ENCODE results near the gene MAGEB16. TPM values are rescaled to one million over a fixed set of nuclear protein-coding genes. Genes with fewer than 3 reads are reported as not detected.

Gene MAGEB16
- total RNA-seq, 1 donor from 2014 or later = not detected

DNA sequence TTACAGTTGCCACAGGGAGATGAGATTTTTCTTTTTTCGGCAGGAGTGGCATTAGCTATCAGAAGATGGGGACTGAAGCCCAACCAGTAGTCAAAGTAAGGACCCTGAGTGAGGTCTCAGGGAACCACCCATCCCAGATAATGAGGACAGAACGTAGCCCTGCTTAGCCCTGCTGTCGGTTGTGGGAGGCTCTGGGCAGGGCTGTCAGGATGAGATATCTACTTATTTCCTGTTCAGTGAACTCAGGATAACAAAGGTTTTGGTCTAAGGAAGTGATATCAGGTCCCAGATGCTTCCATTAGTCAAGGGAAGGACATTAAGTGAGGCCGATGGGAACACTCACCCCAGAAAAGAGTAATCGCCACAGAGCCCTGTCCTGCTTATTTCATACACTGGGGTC, 2.3 kb downstream of the MAGEB16 start:
- TF ChIP-seq, protein P1, sequence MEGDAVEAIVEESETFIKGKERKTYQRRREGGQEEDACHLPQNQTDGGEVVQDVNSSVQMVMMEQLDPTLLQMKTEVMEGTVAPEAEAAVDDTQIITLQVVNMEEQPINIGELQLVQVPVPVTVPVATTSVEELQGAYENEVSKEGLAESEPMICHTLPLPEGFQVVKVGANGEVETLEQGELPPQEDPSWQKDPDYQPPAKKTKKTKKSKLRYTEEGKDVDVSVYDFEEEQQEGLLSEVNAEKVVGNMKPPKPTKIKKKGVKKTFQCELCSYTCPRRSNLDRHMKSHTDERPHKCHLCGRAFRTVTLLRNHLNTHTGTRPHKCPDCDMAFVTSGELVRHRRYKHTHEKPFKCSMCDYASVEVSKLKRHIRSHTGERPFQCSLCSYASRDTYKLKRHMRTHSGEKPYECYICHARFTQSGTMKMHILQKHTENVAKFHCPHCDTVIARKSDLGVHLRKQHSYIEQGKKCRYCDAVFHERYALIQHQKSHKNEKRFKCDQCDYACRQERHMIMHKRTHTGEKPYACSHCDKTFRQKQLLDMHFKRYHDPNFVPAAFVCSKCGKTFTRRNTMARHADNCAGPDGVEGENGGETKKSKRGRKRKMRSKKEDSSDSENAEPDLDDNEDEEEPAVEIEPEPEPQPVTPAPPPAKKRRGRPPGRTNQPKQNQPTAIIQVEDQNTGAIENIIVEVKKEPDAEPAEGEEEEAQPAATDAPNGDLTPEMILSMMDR (conservative IDR thresholded peaks at IDR 0.05) = no peak
- Mint-ChIP-seq H3K27ac (ENCODE audit: unreplicated experiment) (no peak overlapping the region), H3K27me3 (ENCODE audit: low read depth) (no peaks in the 10 kb centered on the region), H3K4me1 (no peaks in the 10 kb centered on the region), H3K4me3 (no peak overlapping the region), H3K9me3 (peaks cover 8% of the 10 kb centered on the region), H3K36me3 (ENCODE audit: low read depth) (no peaks in the 10 kb centered on the region)
- no peak for DNase-seq (ENCODE audit: low read depth, low spot score)

DNA sequence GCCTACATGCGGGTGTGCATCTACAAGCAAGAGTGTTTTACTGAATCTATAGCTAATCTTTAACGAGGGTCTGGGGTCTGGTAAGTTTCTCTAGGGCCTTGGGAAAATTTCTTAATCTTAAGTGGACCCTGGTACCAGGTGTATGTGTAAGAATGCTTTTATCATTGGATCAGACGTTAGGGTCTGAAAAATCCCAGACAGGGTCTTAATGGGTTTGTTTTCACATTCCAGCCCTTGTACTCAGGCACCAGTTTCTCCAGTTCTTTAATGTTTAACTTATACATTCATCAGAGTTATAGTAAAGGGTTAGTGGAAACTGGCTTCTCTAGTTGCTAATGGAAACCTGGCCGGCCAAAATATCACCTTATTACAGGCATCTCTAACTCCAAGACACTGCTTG, 11.6 kb downstream of the MAGEB16 start:
- Mint-ChIP-seq H3K9me3 (no peaks in the 10 kb centered on the region), H3K36me3 (ENCODE audit: low read depth) (no peaks in the 10 kb centered on the region), H3K4me1 (no peaks in the 10 kb centered on the region), H3K27ac (ENCODE audit: unreplicated experiment) (no peak overlapping the region), H3K27me3 (ENCODE audit: low read depth) (no peaks in the 10 kb centered on the region), H3K4me3 (no peak overlapping the region)
- TF ChIP-seq, protein P1 (conservative IDR thresholded peaks at IDR 0.05) = no peak
- DNase-seq (ENCODE audit: low read depth, low spot score) = no peak

DNA sequence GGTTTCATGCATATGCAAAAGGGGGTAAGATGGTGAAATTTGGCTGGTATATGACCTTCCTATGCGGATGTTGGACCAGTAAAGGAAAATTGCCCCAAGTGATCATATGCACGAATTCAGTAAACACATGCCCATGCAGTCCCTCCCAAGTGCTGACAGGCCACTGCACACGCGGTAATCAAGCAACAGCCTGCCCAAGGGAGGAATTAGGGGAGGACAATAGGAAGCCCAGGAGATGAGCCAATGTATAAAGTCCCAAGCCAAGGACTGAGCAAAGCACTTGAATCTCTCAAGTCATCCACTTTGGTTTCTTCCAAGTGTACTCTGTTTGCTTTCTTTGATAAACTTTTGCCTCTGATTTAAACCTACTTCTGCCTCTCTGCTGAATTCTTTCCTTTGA, 21.1 kb downstream of the MAGEB16 start:
- H3K9me3 Mint-ChIP-seq = peaks cover 13% of the 10 kb centered on the region
- DNase-seq (ENCODE audit: low read depth, low spot score) = no peak

DNA sequence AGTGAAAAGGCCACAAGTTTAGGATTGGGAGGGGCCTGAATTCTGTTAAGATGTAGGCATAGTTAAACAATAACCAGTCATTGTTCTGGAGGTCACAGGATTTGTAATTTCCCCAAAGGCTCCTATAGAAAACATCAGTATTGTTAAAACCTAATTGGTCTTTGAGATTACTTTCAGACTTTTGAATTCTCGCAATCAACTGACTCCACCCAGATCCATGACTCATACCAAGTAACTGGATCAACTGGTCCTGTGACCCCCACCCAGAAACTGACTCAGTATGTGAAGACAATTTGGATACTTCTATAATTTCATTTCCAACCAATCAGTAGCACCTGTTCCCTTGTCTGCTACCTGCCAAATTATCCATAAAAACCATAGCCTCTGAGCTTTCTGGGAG, 28.4 kb downstream of the MAGEB16 start:
- no peak for DNase-seq (ENCODE audit: low read depth, low spot score)
- Mint-ChIP-seq H3K27me3 (ENCODE audit: low read depth) (no peaks in the 10 kb centered on the region), H3K27ac (ENCODE audit: unreplicated experiment) (no peak overlapping the region), H3K9me3 (peaks cover 20% of the 10 kb centered on the region), H3K4me1 (no peaks in the 10 kb centered on the region), H3K36me3 (ENCODE audit: low read depth) (peaks cover 2% of the 10 kb centered on the region), H3K4me3 (no peak overlapping the region)
- TF ChIP-seq, protein P1 (conservative IDR thresholded peaks at IDR 0.05) = no peak

More for the DNA sequence above, 21.1 kb downstream of the MAGEB16 start:
- Mint-ChIP-seq H3K4me1 (no peaks in the 10 kb centered on the region), H3K4me3 (no peak overlapping the region), H3K36me3 (ENCODE audit: low read depth) (peaks cover 2% of the 10 kb centered on the region), H3K27me3 (ENCODE audit: low read depth) (no peaks in the 10 kb centered on the region), H3K27ac (ENCODE audit: unreplicated experiment) (no peak overlapping the region)
- TF ChIP-seq, protein P1 (conservative IDR thresholded peaks at IDR 0.05) = no peak

DNA sequence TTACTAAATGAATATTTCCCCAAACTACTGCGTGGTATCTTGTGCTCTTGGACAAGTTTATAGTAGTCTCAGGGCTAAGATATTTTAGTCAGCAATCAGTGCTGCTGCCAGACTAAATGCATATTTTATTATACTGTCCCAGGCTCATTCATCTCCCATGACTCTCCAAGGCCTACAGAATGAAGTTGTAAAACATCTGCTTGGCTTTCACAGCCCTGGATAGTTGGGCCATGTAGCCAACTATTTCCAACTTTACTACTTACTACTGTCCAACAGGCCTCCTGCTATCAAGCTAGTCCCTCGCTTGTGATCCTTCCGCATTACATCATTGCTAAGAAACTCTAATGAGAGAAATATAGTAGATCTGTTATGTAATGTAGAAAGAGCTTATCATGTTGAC, 31.4 kb downstream of the MAGEB16 start:
- Mint-ChIP-seq H3K9me3 (peaks cover 15% of the 10 kb centered on the region), H3K27me3 (ENCODE audit: low read depth) (no peaks in the 10 kb centered on the region), H3K27ac (ENCODE audit: unreplicated experiment) (no peak overlapping the region), H3K4me3 (no peak overlapping the region), H3K4me1 (no peaks in the 10 kb centered on the region), H3K36me3 (ENCODE audit: low read depth) (no peaks in the 10 kb centered on the region)
- no peak for DNase-seq (ENCODE audit: low read depth, low spot score)
- TF ChIP-seq, protein P1 (conservative IDR thresholded peaks at IDR 0.05) = no peak

DNA sequence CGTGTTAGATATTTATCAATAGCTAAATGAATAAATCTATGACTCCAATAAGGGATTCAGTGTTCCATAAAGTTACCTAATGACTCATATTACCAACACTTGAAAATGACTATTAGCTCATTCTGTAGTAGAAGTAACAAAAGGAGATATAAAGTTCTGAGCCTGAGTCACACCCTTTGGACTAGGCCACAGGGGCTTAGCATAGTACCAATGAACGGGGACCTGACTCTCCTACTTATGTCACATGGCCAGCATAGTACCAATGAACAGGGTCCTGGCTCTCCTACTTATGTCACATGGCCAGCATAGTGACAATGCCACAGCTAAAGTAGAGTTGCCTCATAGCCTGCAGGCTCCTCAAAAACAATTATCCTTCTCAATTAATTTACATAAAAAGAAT, 43.7 kb downstream of the MAGEB16 start:
- peaks cover 11% of the 10 kb centered on the region for H3K9me3 Mint-ChIP-seq
- no peaks in the 10 kb centered on the region for H3K36me3 Mint-ChIP-seq (ENCODE audit: low read depth)
- no peaks in the 10 kb centered on the region for H3K27me3 Mint-ChIP-seq (ENCODE audit: low read depth)
- TF ChIP-seq, protein P1 (conservative IDR thresholded peaks at IDR 0.05) = no peak
- peaks cover 7% of the 10 kb centered on the region for H3K4me1 Mint-ChIP-seq
- no peak for DNase-seq (ENCODE audit: low read depth, low spot score)
- H3K4me3 Mint-ChIP-seq = no peak overlapping the region
- H3K27ac Mint-ChIP-seq (ENCODE audit: unreplicated experiment) = no peak overlapping the region

All from neural crest cell (in vitro differentiated cells).